GM19397 (cell line): ENCODE measurements around the gene SPDYE5.
"Not testable (repeated sequence)": the region's sequence is repeated elsewhere in the genome, so short reads cannot be mapped to it uniquely, and the experiment has no call there.

ENCODE experiments used
- ATAC-seq: cut with Tn5 transposase; IDR thresholded peaks from one replicate; pipeline ENCODE4 v1.9.1; 2021; ENCODE audit warnings: mild to moderate bottlenecking, moderate library complexity; ENCODE audit not compliant: unreplicated experiment

The SPDYE5 gene, protein sequence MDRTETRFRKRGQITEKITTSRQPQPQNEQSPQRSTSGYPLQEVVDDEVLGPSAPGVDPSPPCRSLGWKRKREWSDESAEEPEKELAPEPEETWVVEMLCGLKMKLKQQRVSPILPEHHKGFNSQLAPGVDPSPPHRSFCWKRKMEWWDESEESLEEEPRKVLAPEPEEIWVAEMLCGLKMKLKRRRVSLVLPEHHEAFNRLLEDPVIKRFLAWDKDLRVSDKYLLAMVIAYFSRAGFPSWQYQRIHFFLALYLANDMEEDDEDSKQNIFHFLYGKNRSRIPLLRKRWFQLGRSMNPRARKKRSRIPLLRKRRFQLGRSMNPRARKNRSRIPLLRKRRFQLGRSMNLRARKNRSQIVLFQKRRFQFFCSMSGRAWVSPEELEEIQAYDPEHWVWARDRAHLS

DNA sequence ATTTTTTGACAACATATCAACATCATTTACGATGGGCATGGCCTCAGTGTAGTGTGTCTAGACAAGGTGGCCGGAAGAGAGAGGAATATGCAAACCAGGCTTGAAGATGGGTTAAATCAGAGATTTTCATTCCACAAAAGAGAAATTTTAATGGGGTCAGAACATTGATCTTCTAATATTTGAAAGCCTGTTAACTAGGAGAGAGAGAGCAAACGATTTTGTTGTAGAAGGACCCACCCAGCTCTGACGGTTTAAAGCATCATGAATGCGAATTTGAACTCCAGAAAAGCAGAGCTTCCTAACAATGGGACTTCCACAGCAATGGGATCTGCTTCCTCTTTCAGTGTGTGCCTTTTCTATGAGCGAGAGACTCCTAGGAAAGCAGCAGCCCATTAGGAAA is at the start of gene SPDYE5:
TSS of gene SPDYE5 (plus strand) at position 301 of the 400 bp plus-strand sequence. CDS start 1,728 bp downstream, outside the sequence.
- not testable (repeated sequence) for ATAC-seq

DNA sequence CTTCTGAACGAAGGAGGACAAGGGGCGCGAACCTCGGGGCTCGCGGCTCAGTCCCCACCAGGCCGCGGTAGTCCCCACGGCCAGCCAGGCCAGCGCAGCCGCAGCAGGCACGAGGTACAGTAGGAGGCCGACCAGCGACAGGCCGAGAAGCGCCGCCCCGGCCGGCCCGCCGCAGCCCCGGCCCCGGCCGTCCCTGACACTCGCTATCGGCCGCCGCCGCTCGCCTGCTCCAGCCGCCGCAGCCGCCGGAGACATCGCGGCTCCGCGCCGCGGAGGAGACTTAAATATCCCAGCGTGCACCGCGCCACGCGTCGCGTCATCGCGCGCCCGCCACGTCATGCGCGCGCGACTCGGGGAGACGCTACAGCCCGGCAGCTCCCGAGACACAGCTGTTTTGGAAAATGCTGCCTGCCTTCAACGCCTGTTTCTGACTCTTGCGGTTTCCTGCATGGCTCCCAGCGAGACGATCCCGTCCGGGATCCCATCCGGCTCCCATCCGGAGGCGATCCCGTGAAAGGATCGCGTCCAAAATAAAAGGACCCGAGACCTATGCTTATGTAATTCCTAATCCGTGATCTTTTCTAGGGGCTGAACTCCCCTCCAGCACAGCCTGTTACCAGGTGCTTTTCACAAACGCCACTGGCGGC is 49.5 kb upstream of the SPDYE5 start:
- ATAC-seq = peak; percentile 87

DNA sequence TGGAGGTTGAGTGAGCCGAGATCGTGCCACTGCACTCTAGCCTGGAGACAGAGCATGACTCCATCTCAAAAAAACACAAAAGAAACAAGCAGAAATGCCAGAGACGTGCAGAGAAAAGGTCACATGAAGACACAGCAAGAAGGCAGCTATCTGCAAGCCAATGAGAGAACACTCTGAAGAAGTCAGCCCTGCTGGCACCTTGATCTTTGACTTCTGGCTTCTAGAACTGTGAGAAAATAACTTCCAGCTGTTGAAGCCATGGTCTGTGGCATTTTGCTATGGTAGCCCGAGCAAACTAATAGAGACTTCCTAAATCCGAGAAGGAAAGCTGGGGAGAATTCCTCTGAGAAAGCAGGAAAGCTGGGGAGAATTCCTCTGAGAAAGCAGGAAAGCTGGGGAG is 42.2 kb upstream of the SPDYE5 start:
- not testable (repeated sequence) for ATAC-seq

DNA sequence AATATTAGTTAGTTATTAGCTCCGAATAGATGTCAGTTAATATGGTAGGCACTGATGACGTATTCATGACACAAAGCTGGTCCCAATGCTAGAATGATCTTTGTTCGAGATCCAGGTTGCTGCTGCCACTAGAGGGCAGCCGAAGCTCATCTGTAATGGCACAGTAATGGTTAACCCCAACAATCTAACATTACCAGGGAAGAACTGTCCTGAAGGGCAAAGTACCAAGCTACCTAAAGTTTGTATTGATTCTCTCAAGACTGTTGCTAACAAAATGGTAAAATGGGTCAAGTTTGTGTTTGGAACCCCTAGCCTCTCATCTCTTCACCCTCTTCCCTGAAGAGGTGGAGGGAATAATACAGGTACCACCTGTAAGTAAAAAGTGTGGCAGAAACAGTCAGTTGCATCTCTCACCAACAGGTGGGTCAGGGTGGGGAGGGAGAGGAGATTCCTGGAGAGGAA is 39.6 kb upstream of the SPDYE5 start:
- ATAC-seq = not testable (repeated sequence)

DNA sequence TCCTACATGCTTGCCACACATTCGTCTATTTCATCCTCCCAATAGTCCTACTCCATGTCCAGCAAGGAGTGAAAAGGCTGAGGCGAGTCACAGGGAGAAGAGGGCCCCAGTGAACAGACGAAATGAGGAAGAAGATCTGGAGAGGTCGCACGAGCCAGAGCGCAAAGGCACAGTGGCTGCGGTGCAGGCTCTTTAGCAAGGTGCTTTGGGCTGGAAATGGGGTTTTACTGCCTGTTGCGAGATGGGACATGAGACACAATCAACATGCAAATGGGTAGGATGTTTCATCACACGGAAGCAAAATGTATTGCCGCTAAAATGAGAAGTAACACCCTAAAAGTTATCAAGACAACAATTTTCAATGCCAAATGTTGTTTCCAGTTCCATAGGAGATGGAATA is 35.7 kb upstream of the SPDYE5 start:
- ATAC-seq = not testable (repeated sequence)

DNA sequence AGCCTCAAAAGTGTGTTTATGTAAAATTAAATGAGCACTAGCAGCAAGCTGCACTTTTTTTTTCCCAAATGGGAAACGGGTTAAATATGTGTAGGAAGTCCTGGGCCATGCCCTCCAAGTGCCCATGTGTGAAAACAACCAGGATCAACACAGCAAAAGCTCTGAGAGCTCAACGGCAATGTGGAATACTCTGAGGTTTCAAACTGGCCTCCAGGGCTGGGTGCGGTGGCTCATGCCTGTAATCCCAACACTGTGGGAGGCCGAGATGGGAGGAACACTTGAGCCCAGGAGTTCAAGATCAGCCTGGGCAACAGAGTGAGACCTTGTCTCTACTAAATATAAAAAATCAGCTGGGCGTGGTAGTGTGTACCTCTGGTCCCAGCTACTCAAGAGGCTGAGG is 34.1 kb upstream of the SPDYE5 start:
- ATAC-seq = not testable (repeated sequence)

DNA sequence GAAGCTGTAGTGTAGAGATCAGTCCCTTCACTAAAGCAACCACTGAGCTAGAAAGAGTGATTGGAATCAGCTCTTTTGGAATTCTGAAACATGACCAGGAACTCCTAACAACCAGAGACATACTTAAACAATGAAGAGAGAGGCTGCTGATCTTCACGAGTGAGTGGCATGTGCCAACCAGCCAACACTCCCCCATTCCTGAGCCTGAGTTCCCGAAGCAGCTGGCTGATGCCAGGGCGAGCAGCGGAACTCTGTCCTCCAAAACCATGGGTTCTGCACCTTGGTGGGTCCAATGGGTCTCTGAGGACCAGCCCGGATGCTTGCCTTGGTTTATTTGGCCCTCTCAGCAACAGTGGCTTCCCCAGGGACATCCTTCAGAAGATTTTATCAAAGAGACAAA is 31.6 kb upstream of the SPDYE5 start:
- not testable (repeated sequence) for ATAC-seq

DNA sequence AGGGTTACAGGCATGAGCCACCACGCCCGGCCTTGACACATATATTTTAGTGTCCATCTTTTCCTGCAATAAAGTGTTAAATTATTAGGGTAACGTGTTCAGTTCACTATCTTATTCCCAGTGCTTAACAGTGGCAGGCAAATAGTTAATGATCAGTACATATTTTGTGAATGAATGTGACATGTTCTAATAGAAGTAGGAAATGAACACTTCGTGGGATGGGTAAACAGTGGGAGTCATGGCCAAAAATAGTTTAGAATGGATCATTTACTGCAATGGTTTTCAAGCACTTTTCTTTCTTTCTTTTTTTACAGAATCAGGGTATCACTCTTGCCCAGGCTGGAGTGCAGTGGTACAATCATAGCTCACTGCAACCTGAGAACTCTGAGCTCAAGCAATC is 22.0 kb upstream of the SPDYE5 start:
- not testable (repeated sequence) for ATAC-seq

DNA sequence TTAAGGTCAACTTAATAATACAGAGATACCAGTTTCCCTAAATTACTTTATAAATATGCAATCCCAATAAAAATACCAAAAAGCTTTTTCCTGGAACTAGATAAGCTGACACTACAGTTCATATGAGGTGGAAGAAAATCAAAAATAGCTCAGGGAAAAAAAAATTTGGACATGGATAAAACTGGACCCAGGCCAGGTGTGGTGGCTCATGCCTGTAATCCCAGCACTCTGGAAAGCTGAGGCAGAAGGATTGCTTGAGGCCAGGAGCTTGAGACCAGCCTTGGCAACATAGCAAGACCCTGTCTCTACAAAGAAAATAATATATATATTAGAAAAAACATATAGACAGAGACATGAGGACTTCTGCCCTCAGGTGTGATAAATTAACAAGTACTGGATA is 14.7 kb upstream of the SPDYE5 start:
- ATAC-seq = not testable (repeated sequence)

DNA sequence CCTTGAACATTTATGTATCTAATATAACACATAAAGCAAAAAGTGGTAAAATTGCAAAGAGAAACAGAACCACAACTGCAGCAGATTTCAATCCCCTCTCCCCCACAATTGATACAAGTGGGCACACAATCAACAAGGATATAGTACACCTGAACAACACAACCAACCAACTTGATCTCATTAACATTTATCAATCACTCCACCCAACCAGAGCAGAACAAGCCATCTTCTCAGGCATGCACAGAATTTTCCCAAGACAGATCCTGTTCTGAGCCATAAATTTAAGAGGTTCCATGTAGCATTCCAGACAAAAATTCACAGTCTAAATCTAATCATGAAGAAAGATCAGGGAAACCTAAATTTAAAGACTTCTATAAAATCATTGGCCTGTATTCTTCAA is 11.8 kb upstream of the SPDYE5 start:
- not testable (repeated sequence) for ATAC-seq

DNA sequence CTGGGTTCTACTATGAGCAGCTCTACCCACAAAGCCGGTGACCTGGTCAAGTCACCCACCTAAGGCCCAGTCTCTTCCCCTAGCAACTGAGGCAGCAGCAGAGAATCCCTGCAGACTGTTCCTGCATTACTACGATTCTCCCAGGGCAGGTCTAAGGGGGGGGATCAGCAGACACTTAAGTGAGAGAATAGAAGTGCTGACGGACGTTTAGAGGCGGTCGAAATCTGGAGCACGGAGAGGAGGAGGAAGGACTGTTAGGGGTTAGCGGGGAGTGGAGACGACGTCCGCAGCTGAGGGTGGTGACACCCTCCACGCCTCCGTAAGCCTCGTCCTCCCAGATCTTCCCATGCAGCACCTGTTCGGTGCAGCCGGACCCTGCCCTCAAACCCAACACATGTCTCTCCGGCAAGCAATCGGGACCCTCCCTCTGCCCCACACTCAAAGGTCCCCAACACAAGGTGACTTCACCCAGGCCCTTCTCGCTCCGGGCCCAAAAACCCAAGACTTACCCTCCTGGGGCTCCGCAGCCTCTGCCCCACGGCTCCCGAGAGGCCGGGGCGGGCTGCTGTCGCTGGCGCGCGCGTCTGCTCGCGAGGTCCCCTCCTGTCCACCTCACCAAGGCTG is 6.7 kb upstream of the SPDYE5 start:
- not testable (repeated sequence) for ATAC-seq

DNA sequence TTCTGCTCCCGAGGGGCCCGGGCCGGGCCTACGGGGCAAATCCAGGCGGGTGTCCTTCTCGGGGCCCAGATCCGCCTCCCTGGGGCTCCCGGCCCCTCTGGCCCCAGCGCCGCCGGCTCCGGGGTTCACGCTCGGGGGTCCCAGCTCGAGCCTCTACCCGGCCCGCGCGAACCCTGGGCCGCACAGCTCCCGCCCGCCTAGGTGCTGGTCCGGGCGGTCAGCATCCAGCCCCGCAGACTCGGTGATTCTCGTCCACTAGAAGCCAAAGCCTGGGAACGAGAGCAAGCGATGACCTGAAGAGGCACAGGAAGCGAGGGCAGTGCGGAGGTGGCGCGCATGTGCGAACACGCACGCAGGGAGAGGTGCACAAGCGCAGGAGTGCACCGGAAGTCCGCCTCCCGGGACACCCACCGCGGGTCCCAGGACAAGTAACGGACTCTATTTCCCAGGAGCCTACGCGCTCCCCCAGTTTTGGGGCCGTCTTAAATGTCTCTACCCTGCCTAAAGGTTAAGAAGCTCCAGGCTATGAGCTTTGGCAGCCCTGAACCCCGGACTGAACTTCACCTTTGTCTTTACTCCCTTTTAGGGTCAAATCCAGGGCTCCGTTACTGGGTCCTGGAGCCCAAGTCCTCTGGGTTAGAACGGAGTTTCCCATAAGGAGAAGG is 6.0 kb upstream of the SPDYE5 start, which contains the start of gene POM121C:
TSS of gene POM121C (minus strand) at position 321 of the 665 bp plus-strand sequence. CDS start 44,803 bp downstream, outside the sequence.
- peak; percentile 99 for ATAC-seq

DNA sequence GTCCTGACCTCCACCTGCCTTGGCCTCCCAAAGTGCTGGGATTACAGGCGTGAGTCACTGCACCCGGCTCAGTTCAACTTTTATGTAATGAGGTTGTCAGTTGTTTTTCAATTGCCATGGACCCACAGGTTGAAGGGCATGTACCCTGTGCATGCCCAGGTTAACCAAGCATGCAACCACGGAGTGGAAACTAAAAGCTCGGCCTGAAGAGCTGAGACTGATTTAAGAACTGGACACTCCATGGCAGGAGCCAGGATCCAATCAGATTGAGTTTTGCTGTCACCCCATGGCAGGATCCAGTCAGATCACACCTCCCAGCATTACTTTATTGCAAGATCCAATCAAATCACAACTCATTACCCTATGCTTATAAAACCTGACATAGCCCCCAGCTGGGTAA is 16.9 kb downstream of the SPDYE5 start:
- not testable (repeated sequence) for ATAC-seq

DNA sequence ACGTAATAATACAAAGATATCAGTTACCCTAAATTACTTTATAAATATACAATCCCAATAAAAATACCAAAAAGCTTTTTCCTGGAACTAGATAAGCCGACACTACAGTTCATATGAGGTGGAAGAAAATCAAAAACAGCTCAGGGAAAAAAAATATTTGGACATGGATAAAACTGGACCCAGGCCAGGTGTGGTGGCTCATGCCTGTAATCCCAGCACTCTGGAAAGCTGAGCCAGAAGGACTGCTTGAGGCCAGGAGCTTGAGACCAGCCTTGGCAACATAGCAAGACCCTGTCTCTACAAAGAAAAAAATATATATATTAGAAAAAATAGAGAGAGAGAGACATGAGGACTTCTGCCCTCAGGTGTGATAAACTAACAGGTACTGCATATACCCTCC is 26.7 kb downstream of the SPDYE5 start:
- ATAC-seq = not testable (repeated sequence)

DNA sequence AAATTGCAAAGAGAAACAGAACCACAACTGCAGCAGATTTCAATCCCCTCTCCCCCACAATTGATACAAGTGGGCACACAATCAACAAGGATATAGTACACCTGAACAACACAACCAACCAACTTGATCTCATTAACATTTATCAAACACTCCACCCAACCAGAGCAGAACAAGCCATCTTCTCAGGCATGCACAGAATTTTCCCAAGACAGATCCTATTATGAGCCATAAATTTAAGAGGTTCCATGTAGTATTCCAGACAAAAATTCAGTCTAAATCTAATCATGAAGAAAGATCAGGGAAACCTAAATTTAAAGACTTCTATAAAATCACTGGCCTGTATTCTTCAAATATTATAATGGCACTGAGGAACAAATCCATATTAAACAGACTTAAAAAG is 29.6 kb downstream of the SPDYE5 start:
- not testable (repeated sequence) for ATAC-seq

DNA sequence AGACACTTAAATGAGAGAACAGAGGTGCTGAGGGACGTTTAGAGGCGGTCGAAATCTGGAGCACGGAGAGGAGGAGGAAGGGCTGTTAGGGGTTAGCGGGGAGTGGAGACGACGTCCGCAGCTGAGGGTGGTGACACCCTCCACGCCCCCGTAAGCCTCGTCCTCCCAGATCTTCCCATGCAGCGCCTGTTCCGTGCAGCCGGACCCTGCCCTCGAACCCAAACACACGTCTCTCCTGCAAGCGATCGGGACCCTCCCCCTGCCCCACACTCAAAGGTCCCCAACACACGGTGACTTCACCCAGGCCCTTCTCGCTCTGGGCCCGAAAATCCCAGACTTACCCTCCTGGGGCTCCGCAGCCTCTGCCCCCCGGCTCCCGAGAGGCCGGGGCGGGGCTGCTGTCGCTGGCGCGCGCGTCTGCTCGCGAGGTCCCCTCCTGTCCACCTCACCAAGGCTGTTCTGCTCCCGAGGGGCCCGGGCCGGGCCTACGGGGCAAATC is 35.2 kb downstream of the SPDYE5 start:
- not testable (repeated sequence) for ATAC-seq

DNA sequence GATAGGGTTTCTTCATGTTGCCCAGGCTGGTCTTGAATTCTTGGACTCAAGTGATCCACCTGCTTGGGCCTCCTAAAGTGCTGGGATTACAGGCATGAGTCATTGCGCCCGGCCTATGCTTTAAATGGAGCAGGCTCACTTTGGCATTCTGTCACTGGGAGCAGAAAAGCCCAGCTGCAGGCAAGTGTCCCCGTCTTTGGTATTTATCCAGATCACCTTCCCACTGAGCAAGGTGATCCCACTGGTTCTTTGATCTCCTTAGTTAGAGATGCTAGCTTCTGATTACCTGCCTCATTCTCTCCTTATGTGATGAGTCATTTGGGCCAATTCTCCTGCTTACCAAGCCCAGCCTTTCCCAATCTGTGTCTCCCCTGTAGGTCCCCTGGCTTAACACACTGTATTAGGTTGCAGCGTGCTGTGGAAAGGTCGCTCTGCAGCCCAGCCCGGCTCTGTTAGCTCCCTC is 39.3 kb downstream of the SPDYE5 start:
- ATAC-seq = no peak

DNA sequence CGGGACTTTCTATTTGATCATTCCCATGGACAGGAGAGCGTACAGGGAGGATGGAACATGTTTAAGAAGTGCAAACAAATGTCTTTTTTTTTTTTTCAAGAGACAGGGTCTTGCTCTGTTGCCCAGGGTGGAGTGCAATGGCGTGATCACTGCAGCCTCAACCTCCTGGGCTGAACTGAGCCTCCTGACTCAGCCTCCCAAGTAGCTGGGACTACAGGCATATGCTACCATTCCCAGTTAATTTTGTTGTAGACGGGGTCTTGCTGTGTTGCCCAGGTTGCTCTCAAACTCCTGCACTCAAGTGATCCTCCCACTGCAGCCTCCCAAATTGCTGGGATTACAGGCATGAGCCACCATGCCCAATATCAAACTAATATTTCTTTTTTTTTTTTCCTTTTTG is 40.5 kb downstream of the SPDYE5 start:
- no peak for ATAC-seq

DNA sequence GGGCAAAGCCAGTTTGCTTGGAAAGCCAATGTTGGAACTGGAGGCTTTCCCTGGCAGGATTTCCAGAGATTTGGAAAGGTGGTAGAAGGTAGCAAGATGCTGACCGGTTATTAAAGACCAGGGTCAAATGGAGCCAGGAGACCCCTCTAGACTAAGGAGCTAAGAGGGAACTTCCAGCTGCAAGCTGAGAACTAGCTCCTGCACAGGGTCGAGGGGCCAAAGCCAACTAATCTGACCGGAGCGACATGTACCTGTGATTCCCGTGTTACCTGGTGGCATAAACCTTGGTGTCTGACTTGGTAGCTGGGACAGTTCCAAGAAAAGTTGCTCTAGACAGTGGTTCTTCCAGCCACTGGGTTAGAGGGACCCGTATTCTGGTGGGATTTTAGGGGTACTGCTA is 41.8 kb downstream of the SPDYE5 start:
- no peak for ATAC-seq

DNA sequence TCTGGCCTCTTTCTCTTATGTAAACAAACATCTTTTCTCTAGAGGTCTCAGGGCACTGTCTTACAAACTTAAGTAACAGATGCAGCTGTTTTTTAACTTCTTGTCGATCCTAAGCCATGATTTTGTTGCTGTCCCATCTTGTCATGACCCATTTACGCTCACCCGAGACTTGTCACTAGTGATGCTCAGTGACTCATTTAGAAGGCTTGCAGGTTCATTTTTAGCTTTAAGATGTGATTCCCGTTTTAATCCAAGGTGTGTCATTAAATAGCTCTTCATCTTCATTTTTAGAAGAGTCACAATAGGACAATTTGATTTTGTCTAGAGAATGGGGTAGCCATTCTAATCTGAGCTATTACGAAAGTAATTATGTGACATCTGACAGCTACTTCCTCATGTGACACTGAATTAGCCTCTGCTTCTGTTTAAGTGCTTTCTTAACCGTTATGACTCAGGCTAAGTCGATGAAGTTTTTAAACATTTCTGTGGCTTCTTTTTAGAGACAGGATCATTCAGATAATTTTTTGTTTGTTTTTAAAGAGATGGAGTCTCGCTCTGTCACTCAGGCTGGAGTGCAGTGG is 42.7 kb downstream of the SPDYE5 start:
- ATAC-seq = no peak
